ENCODE results near the gene FBXW12.

The FBXW12 gene

DNA sequence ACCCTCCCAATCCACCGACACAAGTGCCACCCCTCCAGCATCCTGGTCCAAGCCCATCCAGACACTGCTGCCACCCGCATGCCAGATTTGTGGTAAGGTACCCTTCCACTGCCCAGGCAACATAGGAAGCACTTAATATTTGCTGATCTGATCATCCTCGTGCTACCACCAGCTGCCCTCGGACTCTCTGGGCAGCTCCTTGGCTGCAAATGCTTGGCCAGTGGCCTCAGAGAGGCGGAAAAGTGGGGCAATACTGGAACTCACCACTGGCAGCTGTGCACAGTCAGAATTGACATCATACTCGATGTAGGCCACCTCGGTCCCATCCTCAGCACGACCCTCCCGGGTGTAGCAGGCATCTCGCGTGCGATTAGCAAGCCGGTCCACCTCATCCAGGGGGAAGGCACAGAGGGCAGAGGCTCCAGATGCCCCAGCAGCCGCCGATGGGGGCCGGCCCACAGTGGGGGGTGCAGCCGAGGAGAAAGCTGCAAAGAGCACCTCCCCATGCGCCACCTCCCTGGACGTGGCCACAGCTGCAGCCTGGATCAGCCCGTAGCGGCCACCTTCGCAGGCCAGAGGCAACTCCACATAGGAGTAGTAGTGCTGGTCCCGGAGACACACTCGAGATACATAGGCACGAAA is 51.3 kb downstream of the FBXW12 start:
- no peak for DNase-seq

DNA sequence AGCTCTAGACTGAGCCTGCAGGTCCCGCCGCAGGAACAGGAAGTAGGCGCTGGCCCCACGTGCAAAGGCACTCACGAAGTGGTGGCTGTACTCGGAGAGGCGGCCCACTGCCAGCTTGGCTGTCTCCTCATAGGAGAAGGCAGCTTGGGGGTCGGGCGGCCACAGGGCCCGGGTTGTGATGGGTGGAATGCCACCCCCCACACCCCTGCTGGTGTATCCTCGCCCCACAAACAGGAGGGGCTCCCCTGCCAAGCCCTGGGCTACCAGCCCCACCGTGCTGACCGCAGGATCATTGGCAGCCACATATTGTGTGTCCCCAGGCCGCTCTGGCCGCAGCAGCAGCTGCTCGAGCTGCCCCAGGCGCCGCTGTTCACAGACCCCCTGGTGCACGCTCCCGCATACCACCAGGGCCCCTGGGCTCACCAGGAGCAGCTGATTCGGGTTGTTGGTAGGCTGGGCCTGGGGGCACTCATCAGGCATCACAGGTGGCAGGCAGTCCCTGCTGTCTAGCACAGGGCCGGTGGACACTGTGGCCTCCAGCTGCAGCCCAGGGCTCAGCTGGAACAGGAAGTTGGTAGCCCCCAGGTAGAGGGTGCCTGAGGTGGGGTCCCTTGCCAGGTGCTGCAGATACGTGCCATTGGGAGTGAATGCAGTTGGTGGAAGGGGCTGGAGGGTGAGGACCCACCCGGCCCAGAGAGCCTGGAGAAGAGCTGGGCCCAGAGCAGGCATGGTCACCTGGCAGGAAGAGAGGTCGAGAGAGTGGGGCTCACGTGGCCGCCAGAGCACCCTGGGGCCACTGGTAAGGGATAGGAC is 52.1 kb downstream of the FBXW12 start:
- no peak for DNase-seq

DNA sequence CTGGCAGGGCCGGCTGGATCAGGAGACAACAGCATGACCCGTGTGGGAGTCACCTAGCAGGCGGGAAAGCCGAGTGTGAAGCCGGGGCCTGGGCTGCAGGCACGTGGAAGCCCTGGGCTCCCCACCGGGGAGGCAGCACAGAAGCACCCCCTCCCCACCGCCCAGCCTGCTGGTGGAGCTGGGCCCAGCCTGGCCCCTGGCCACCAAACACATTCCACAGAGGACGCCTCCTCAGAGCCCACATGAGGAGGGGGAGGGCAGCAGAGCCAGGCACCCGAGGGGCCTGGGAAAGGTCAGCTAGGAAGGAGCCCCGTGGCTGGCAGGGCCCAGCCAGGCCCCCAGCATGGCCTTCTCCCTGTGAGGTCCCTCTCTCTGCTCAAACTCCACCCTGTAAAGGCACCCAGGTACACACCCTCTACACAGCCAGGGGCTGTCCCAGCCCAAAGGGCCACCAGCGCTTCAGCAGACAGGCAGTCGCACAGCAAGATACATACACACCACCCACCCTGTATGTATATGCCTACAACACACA is 53.3 kb downstream of the FBXW12 start:
- no peak for DNase-seq

DNA sequence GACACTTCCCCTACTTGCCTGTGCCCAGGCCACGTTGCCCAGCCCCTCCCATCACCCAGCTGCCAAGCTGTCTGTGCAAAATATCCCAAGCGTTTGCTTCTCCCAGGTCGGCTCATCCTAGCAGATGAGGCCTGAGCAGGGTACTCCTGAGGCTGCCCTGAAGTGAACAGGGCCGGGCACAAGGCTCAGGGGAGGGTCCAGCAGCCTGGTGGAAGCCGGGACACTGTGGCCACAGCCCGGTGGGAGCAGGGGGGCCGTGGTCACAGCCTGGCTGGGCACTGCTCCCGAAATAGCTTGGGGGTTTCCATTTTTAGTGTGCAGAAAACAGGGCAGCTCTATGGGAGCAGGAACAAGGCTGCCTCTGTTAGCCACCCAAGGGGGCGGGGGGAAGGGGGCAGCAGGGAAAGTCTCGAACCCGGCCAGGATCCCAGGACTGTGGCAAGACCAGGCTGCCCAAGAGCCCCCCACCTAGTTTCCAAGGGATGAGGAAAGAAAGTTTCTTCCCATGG is 54.4 kb downstream of the FBXW12 start:
- no peak for DNase-seq

DNA sequence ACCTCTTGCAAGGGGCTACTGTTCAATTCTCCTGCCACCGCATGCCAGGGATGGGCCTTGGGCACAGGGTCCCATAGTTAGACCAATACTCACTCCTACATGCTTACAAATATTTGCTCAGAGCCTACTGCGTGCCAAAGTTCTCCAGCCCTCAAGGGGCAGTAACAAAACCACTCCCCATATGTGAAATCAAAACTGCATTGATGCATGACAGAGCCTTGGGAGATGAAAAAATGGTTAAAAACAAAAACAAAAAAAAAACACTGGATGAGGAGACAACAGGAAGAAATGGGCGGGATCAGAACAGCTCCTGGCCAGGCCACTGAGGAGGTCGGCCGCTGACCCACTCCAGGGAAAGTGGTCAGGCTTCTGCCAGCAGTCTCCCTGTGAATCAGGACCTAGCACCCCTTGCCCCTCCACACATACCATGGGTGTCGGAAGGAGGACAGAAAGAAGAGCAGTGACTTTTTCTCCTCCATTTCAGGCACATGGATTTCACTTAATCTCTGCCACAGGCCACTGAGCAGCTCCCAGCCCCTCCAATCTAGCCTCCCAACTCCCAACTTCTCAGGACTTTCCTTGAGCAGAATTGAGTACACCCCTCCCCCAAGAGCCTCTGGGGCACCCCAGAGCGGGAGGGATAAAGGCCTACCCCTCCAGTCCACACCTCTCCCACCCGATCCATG is 55.1 kb downstream of the FBXW12 start:
- no peak for DNase-seq

DNA sequence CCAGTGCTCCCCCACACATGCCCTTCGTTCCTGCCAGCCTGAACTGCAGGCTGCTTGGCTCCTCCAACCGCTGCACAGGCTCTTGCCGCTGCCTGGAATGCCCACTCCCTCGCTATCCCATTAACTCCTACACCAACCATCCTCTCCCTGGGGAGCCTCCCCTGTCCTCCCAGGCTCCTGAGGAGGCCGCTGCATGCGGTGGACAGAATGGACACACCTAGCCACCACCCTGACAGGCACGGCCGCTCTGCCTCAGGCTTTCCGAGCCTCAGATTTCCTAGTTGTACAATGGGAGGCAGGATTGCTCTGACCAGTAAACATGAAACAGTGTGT is 55.6 kb downstream of the FBXW12 start:
- DNase-seq, result no peak

DNA sequence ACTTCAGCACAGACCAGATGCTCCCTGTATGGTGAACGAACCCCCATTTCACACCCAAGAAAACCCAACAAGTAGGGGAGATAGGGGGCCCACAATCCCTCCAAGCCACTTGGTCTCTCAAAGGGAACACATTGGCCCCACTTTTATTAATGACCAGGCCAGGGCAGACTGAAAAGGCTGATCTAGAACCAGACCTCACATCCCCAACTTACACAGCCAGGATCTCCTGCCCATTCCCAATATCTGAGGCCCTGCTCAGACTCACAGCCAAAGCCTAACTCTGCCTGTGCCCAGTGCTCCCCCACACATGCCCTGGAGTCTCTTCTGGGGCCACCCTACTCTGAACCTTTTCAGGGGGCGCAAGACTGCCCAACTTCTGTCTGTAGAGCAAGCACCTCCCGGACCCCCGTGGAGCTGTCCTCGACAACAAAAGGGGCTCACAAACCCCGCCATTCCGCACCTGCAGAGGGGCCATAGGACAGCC is 56.1 kb downstream of the FBXW12 start:
- no peak for DNase-seq

DNA sequence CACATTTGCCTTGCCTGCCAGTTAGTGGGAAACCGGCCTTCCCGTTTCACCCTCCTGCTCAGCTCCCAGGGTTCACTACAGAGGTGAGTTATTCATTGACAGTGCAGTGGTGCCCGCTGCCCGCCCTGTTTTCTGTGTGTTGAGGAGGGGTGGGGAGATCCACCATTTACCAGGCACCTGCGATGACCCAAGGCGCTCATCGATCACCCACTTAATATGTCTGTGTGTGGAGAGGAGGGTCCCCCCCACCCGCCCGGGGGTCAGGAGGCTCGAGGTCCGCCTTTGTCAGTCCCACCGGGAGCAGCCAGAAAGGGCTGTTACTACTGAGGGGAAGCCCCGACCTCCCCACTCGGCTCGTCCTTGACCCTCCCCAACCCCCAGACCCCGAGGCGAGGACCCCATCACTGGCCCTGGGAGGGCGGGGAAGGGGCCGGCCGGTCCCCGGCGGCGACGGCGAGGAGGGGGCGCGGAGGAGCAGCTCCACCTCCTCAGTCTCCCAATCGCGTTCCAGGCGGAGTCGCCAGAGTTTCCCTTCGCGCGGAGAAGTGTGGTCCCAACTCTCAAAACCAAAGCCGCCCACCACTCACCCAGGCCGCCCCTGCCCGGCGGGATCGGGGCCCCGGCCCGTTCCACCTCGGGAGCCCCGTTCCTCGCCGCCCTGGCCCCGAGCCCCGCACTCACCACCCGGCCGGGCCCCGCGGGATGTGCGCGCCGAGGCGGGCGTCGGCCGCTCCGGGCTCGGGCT is 56.7 kb downstream of the FBXW12 start:
- DNase-seq, result no peak

DNA sequence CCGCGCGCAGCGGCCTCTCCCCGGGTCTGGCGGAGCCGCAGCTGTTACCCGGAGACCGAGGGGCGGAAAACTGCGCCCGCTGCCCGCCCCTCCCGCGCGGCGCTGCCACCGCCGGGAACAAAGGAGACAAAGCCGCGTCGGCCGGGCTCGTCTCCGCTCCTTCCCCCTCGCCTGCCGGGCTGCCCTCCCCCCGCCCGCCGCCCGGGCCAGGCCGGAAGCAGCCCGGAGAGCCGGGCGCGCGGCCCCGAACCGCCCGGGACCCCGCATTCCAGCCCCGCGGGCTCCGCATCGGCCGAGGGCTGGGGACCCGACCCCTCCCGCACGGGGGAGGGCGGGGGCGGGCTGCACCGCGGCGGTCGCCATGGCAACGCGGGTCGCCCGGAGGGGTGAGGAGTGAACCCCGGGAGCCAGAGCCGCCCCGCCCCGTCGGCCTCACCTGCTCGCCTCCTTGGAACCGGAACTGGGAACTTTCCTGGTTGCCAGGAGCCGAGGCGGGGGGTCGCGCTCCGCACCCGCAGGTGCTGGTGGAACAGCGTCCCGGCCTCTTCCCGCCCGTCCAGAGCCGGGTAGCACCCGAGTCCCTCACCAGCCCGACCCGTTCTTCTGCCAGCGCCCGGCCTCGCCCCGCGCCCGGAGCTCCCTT is 57.4 kb downstream of the FBXW12 start:
- DNase-seq, result peak; percentile 33 to 65 (median 55)

DNA sequence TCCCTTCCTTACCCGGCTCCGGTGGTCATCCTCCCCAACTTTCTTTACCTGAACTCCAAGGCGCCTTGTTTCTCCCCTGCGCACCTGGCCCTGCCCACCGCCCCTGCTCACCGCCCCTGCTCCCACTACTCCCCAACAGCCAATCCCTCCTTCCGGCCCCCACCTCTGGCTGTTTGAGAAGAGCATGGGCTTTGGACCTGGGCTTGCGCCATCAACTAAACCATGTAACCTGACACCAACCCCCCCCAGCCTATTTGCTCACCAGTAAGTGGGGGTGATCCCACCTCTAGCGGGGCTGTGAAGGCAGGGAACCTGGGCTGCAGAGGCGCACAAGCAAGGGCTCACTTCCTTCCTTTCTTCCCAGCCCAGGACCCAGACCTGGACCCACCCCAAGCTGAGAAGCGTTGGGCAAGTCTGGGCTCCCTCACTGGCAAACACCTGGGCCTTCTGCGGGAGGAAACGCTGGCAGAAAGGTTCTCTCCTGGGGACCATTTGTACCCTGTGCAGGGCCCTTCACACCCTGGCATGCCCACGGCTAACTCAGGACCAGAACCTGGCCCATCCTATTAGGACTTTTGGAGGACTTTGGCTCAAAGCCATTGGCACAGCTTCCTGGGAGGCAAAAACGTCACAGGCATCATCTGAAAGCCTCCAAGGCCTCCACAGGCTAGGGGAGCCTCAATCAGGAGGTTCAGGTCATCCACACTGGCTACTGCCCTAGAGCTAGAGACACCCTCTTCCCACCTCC is 58.1 kb downstream of the FBXW12 start, which contains the start of gene PLXNB1:
Gene PLXNB1 (minus strand): TSS at position 127 of the 748 bp plus-strand sequence. CDS start 5,475 bp downstream, outside the sequence.
- no peak for DNase-seq

DNA sequence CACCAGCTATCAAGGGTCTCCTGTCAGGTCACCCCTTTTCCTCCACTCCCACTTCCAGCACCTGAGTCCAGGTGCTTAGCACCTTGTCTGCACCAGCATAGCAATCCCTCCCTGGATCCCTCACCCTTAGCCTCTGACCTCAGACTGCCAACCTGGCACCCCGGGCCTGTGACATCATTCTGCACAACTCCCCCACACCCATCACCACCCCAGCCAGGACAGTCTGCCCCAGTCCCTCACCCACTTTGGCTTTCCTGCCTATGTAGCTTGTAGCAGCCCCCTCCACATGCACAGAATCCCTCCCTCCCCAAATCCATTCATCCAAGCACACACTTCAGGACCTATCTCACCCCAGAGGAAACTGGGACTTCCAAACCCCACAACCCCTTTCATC is 58.7 kb downstream of the FBXW12 start:
- no peak for DNase-seq

DNA sequence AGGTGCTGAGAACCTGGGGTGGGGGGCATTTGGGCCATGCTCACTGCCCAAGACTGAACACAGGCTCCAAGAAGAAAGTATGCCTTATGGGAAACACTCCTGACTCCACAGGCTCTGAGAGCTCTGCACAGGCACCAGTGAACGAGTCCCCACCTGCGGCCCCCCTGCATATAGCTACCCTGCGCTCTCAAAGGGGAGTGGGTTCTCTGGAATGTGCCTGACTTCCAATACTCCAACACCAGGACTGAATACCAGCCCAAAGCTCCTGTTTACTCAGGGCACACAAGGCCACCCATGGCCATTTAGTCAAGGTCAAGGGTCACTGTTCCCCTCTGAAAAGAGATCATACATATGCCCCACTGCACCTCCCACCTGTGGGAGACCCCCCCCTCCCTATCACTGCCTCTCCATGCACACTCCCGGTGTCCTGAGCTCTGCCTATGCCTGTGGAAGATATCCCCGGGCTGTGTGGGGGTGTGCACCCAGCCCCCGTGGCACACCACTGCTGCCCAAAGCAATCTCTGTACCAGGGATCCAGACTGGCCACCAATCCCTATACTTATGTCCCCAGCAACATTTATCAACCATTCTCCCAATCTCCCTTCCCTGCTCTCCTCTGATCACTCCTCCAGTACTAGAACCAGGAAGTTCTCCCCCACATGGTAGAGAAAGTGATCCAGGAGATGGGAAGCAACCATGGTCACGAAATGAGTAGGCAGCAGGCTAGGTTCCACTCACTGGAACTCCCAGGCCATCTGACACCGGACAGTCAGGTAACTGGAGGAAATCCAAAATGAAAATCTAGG is 59.4 kb downstream of the FBXW12 start:
- DNase-seq, result no peak

DNA sequence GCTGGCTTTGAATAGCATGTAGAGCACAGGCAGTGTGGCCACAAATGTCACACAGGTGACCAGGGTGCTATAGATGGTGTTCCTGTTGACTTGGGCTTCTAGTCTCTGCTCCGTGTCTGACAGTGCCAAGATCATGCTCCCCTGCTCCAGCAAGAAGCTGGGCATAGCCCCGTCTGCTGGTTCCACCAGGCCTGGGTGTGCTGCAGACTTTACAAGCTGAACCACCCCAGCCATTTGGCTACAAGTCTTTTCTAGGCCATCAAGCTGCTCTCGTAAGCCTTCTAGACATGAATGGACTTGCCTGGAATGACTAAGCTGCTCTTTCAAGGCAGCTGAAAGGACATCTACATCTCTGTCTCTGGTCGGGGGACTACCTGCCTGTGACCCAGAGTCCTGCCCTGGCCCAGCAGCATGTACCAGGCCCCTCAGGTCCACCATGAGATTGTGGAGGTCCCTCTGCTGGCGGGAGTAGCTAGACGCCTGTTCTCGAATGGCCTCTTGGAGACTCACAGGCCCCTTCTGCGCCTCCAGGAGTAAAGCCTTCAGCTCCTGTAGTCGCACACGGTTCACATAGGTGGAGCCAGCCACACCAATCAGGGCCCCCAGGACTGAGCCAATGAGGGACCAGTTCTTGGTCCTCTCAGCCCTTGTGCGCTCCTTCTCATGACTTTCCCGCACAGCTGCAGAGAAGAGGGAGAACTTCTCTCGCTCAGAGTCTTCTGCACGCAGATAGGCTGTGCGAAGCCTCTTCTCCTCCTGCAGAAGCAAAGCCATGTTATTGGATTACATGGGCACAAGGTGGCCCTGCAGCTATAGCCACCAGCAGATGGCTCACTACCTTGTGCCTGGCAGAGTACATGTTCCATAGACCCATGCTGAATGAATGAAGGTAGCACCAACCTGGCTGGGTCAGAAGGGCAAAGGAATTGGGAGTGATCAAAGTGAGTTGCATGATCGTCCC is 60.7 kb downstream of the FBXW12 start:
- peak in 1 of 5 experiments; percentile 36 for DNase-seq

DNA sequence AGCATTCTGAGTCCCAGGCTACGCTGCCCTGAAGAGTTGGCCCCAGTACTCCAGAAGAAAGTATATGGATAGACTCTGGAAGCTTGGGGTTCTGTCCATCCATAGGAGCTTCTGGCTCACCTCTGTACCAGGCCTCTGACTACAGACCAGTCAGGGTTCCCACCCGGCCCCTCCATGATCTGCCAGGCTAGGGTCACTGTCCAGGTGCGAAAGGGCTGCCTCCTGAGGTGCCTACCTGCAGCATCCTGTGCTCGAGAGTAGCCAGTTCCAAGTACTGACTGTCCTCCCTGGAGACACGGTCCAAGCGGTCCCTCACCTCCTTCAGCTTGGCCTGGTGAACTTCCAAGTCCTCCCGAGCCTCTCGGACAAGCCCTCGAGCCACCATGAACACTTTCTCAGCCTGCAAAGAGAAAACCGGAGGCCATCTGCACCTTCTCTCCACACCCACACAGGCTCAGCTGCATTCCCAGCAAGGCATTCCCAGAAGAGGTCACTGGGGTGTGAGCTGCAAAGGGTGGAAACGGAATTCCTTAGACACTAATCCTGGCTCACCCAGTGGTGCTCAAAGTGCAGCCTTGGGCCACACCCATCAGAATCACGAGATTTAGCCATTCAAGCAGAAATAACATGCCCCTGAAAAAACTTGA is 61.6 kb downstream of the FBXW12 start:
- no peak for DNase-seq

DNA sequence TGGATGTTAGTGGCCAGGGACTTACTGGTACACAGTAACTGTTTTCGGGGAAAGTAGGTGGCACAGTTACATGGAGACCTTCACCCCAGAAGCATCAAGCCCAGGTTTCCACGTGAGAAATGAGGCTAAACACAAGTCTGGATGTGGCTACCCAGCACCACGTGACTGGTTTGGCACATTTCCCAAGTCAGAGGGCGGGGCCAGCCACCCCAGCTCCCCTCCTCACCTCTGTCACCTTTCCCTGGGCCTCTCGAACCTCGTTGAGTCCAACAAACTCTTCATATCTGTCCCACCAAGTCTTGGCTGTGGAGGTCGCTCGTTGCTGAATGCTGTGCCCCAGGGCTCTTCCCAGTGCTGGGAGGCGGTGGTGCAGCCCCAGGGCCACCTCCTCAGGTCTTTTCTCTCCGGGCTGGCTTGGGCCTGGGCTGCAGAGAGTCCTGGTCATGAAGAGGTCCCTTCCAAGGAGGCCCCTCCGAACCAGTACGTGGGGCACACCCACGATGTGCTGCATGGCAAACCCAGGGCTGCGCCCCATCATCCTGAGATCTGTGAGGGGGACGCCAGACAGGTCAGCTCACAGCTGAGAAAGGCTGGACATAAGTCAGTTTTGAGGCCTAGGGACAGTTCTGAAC is 62.7 kb downstream of the FBXW12 start:
- peak in 1 of 5 experiments; percentile 30 for DNase-seq

DNA sequence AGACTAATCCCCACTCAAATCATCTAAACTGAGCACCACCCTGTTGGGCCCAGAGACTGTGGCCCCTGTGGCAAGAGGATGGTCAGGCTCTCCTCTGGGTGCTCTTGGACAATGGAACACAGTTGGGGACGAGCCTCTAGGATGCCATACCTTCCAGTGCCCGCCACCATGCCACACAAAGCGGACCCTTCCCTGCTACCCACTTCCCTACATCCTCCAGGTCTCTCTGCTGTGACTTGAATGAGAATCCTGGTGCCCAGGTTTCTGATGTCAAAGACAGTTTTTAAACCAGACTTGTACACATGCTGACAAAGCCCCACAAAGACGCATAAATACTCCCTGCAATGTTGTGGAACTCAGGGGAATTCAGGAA is 63.2 kb downstream of the FBXW12 start:
- no peak for DNase-seq

DNA sequence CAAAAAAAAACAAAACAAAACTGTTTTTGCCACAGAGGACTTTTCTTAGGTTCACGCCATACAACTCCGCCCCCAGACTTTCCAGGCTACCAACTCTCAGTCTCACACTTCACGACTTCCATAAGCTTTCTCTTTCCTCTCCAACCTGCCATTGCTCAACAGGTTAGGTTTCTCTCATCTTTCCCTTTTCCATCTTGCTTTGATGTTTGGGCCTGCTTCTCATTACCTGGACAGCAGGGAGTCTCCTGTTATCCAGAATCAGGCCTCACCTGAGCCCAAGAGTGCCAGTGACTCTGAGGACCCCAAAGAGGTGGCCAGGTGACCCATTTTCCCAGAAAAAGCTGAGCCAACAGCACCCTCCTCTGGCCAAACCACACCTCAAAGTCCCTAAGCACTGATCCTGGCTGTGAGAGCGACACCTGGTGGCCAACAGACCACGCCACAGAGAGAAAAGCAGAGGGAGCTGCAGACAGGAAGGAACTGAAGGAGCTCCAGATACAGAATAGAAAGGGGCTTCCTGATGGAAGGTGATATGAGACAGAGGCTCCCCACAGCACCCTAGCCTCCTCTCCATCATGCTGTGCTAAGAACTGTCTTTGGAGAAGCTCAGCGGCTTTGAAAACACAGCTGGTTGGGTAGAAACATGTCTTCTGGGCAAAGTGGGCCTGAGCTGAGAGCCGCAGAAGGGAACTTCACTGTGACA is 63.9 kb downstream of the FBXW12 start:
- peak; percentile 66 to 82 (median 76) for DNase-seq

DNA sequence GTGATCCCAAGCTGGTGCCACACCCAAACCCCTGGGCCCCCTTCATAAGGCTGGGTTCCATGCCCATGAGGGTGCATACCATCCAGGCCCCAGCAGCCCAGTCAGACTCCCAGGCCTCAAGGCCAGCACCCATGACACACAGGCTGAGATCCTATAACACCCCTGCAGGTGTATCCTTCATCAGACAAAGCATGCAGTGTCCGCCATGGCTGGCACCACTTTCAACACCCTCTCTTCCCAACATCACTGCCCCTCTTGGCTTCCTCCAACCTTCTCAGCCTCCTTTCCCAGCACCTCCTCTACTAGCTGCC is 64.4 kb downstream of the FBXW12 start:
- no peak for DNase-seq
